Karpas-422 (cell line): ENCODE data around the gene ATXN7L3. TPM values are rescaled to one million over a fixed set of nuclear protein-coding genes. Genes with fewer than 3 reads are reported as not detected.

ENCODE experiments used
- DNase-seq: peaks from one replicate; pipeline ENCODE4 v3.0.0-alpha.2; 2015
- H2AFZ ChIP-seq: fragments of 200-600 bp; sonication (generic); 2 replicates; pipeline ENCODE4 v1.6.1; 2014; ENCODE audit warnings: antibody characterized with exemption, low read length, mixed read lengths
- H3K27ac ChIP-seq: fragments of 200-600 bp; sonication (generic); 2 replicates; pipeline ENCODE4 v1.5.1; 2014; ENCODE audit warnings: mild to moderate bottlenecking, low read length, moderate library complexity
- H3K27me3 ChIP-seq: fragments of 200-600 bp; sonication (generic); 2 replicates; pipeline ENCODE4 v1.6.1; 2014; ENCODE audit warnings: low read length, mixed read lengths
- H3K36me3 ChIP-seq: fragments of 200-600 bp; sonication (generic); 2 replicates; pipeline ENCODE4 v1.6.1; 2014; ENCODE audit warnings: low read length, mixed read lengths; ENCODE audit not compliant: insufficient read depth
- H3K4me1 ChIP-seq: fragments of 200-600 bp; sonication (generic); 2 replicates; pipeline ENCODE4 v1.6.1; 2014; ENCODE audit warnings: mild to moderate bottlenecking, low read length, mixed read lengths
- H3K4me2 ChIP-seq: fragments of 200-600 bp; sonication (generic); 2 replicates; pipeline ENCODE4 v1.6.1; 2014; ENCODE audit warnings: low read length, low read depth, mild to moderate bottlenecking; ENCODE audit not compliant: poor library complexity, severe bottlenecking
- H3K4me3 ChIP-seq: fragments of 200-600 bp; sonication (generic); 2 replicates; pipeline ENCODE4 v1.5.1; 2014; ENCODE audit warnings: mild to moderate bottlenecking, antibody characterized with exemption, low read length, mixed read lengths
- H3K79me2 ChIP-seq: fragments of 200-600 bp; sonication (generic); 2 replicates; pipeline ENCODE4 v1.6.1; 2014; ENCODE audit warnings: mild to moderate bottlenecking, low read length, mixed read lengths
- H3K9ac ChIP-seq: fragments of 200-600 bp; sonication (generic); 2 replicates; pipeline ENCODE4 v1.6.0; 2014; ENCODE audit warnings: low read length
- H3K9me2 ChIP-seq: fragments of 200-600 bp; sonication (generic), shearing (Covaris generic); replicated peaks from 2 replicates; pipeline ENCODE4 v1.6.0; 2014; ENCODE audit warnings: mild to moderate bottlenecking, low read length, moderate library complexity; ENCODE audit not compliant: insufficient read depth
- H3K9me3 ChIP-seq: fragments of 300-700, 200-600 bp; sonication (generic); 2 replicates; pipeline ENCODE4 v1.6.1; 2014; ENCODE audit warnings: low read length, mixed read lengths
- H4K20me1 ChIP-seq: fragments of 200-600 bp; sonication (generic); 2 replicates; pipeline ENCODE4 v1.6.1; 2014; ENCODE audit warnings: mild to moderate bottlenecking, antibody characterized with exemption, low read length, low read depth; ENCODE audit not compliant: insufficient read depth
- total RNA-seq: library from RNA; depleted of rRNA; stranded (reverse); fragments of >200 nt; shearing (Covaris generic); gene quantifications from 2 replicates; pipeline ENCODE4 v1.2.3, GENCODE V29; 2014; ENCODE audit warnings: low replicate concordance

The ATXN7L3 gene
- total RNA-seq, 1 experiment from 2014 or later: 29.0 TPM

GRCh38 chr17:44200478-44201155, 933 bp upstream of the ATXN7L3 start:
- peak overlapping the region; percentile 80 for H3K4me3 ChIP-seq
- no peaks in the 10 kb centered on the region for H3K27me3 ChIP-seq
- H3K36me3 ChIP-seq: no peaks in the 10 kb centered on the region; the same call in 1 of the 2 replicates
- H2AFZ ChIP-seq: no peak overlapping the region
- peaks cover 23% of the 10 kb centered on the region for H3K79me2 ChIP-seq
- H3K4me1 ChIP-seq: peaks cover 26% of the 10 kb centered on the region
- no peaks in the 10 kb centered on the region for H3K9me2 ChIP-seq
- H3K4me2 ChIP-seq: peak overlapping the region; percentile 91
- no peaks in the 10 kb centered on the region for H4K20me1 ChIP-seq
- peak; percentile 84 for DNase-seq
- no peaks in the 10 kb centered on the region for H3K9me3 ChIP-seq
- peak overlapping the region; percentile 91 for H3K9ac ChIP-seq
- peak overlapping the region; percentile 94 for H3K27ac ChIP-seq

GRCh38 chr17:44198721-44199552, 747 bp downstream of the ATXN7L3 start:
- Histone ChIP-seq H3K9ac (peak overlapping the region; percentile 99), H3K9me2 (no peaks in the 10 kb centered on the region), H3K27ac (peak overlapping the region; percentile 93), H3K27me3 (no peaks in the 10 kb centered on the region), H3K36me3 (no peaks in the 10 kb centered on the region; the same call in 1 of the 2 replicates), H3K4me3 (peak overlapping the region; percentile 98), H3K4me1 (peaks cover 23% of the 10 kb centered on the region), H2AFZ (no peak overlapping the region), H3K79me2 (peaks cover 23% of the 10 kb centered on the region), H3K9me3 (no peaks in the 10 kb centered on the region), H3K4me2 (peak overlapping the region; percentile 83), H4K20me1 (no peaks in the 10 kb centered on the region)
- peak; percentile 88 for DNase-seq

GRCh38 chr17:44197980-44198720, 1.5 kb downstream of the ATXN7L3 start:
- H3K27ac ChIP-seq: peak overlapping the region; percentile 93
- H3K4me2 ChIP-seq: peak overlapping the region; percentile 83
- peaks cover 21% of the 10 kb centered on the region for H3K4me1 ChIP-seq
- H3K79me2 ChIP-seq: peaks cover 23% of the 10 kb centered on the region
- H3K27me3 ChIP-seq: no peaks in the 10 kb centered on the region
- no peaks in the 10 kb centered on the region for H3K9me3 ChIP-seq
- H3K9ac ChIP-seq: peak overlapping the region; percentile 99
- peak overlapping the region; percentile 98 for H3K4me3 ChIP-seq
- no peaks in the 10 kb centered on the region for H4K20me1 ChIP-seq
- H2AFZ ChIP-seq: no peak overlapping the region
- H3K9me2 ChIP-seq: no peaks in the 10 kb centered on the region
- peak; percentile 85 for DNase-seq
- no peaks in the 10 kb centered on the region; the same call in 1 of the 2 replicates for H3K36me3 ChIP-seq

- H3K9ac ChIP-seq: no peak overlapping the region; the same call in 1 of the 2 replicates
Observed at GRCh38 chr17:44197107-44197506, 2.6 kb downstream of the ATXN7L3 start.

GRCh38 chr17:44193326-44194084, 6.2 kb downstream of the ATXN7L3 start:
- Histone ChIP-seq H3K4me2 (no peak overlapping the region), H3K79me2 (peaks cover 18% of the 10 kb centered on the region), H3K4me3 (no peak overlapping the region), H3K27me3 (no peaks in the 10 kb centered on the region), H3K4me1 (peaks cover 12% of the 10 kb centered on the region), H3K27ac (no peak overlapping the region), H3K9ac (no peak overlapping the region), H3K9me2 (no peaks in the 10 kb centered on the region), H2AFZ (no peak overlapping the region), H3K9me3 (no peaks in the 10 kb centered on the region), H4K20me1 (no peaks in the 10 kb centered on the region), H3K36me3 (no peaks in the 10 kb centered on the region; the same call in 1 of the 2 replicates)
- no peak for DNase-seq

More at GRCh38 chr17:44197107-44197506, 2.6 kb downstream of the ATXN7L3 start:
- H3K36me3 ChIP-seq: no peaks in the 10 kb centered on the region; the same call in 1 of the 2 replicates
- peaks cover 23% of the 10 kb centered on the region for H3K79me2 ChIP-seq
- DNase-seq: no peak
- H3K9me2 ChIP-seq: no peaks in the 10 kb centered on the region
- no peak overlapping the region for H2AFZ ChIP-seq
- H3K4me2 ChIP-seq: no peak overlapping the region
- no peak overlapping the region for H3K27ac ChIP-seq
- H3K9me3 ChIP-seq: no peaks in the 10 kb centered on the region
- no peaks in the 10 kb centered on the region for H3K27me3 ChIP-seq
- no peaks in the 10 kb centered on the region for H4K20me1 ChIP-seq
- peaks cover 21% of the 10 kb centered on the region for H3K4me1 ChIP-seq
- no peak overlapping the region for H3K4me3 ChIP-seq

GRCh38 chr17:44192750-44193149, 6.9 kb downstream of the ATXN7L3 start:
- H3K36me3 ChIP-seq: no peaks in the 10 kb centered on the region; the same call in 1 of the 2 replicates
- H4K20me1 ChIP-seq: no peaks in the 10 kb centered on the region
- H3K27me3 ChIP-seq: no peaks in the 10 kb centered on the region
- H3K4me3 ChIP-seq: no peak overlapping the region
- no peaks in the 10 kb centered on the region for H3K9me2 ChIP-seq
- DNase-seq: no peak
- no peaks in the 10 kb centered on the region for H3K9me3 ChIP-seq
- H3K4me2 ChIP-seq: no peak overlapping the region
- peaks cover 17% of the 10 kb centered on the region for H3K79me2 ChIP-seq
- peaks cover 12% of the 10 kb centered on the region for H3K4me1 ChIP-seq
- H2AFZ ChIP-seq: no peak overlapping the region
- H3K9ac ChIP-seq: no peak overlapping the region
- H3K27ac ChIP-seq: no peak overlapping the region

- peaks cover 10% of the 10 kb centered on the region for H3K4me1 ChIP-seq
- no peaks in the 10 kb centered on the region for H3K9me2 ChIP-seq
- H4K20me1 ChIP-seq: no peaks in the 10 kb centered on the region
- H3K27me3 ChIP-seq: no peaks in the 10 kb centered on the region
- H3K79me2 ChIP-seq: peaks cover 17% of the 10 kb centered on the region
- H2AFZ ChIP-seq: no peak overlapping the region
- no peaks in the 10 kb centered on the region; the same call in 1 of the 2 replicates for H3K36me3 ChIP-seq
- H3K4me2 ChIP-seq: no peak overlapping the region
- DNase-seq: no peak
- H3K4me3 ChIP-seq: no peak overlapping the region
- no peak overlapping the region for H3K9ac ChIP-seq
- H3K9me3 ChIP-seq: no peaks in the 10 kb centered on the region
- H3K27ac ChIP-seq: no peak overlapping the region
Observed at GRCh38 chr17:44191941-44192496, 7.7 kb downstream of the ATXN7L3 start.
